Naive B cell (primary cell): ENCODE measurements around the gene DNMBP. TPM values are rescaled to one million over a fixed set of nuclear protein-coding genes. Genes with fewer than 3 reads are reported as not detected.
"Not testable (repeated sequence)": the region's sequence is repeated elsewhere in the genome, so short reads cannot be mapped to it uniquely, and the experiment has no call there.

Experiments
- ATAC-seq, 2 donors: fragments of 150-1000 bp; cut with Tn5 transposase; 2 replicates each; pipeline ENCODE4 v1.10.0; 2021; ENCODE audit warnings: low read depth in 2 of 2, mild to moderate bottlenecking in 2 of 2, moderate library complexity in 2 of 2
- DNase-seq: peaks from one replicate; pipeline ENCODE4 v3.0.0; 2022
- H3K27ac Mint-ChIP-seq, 6 donors: one replicate each; pipeline ENCODE4 v1.8.0; 2020 to 2022; ENCODE audit warnings: mild to moderate bottlenecking in 6 of 6, mixed read lengths in 6 of 6, moderate library complexity in 5 of 6, inconsistent platforms in 2 of 6
- H3K27me3 Mint-ChIP-seq, 3 donors: one replicate each; pipeline ENCODE4 v1.8.0; 2021 to 2022; ENCODE audit warnings: mixed read lengths in 3 of 3, mild to moderate bottlenecking in 1 of 3
- H3K36me3 Mint-ChIP-seq, 2 donors: one replicate each; pipeline ENCODE4 v1.8.0; 2020 to 2022; ENCODE audit warnings: mixed read lengths in 2 of 2, inconsistent platforms in 1 of 2, mild to moderate bottlenecking in 1 of 2
- H3K4me1 Mint-ChIP-seq, 3 donors: one replicate each; pipeline ENCODE4 v1.8.0; 2020 to 2022; ENCODE audit warnings: mixed read lengths in 3 of 3, inconsistent platforms in 1 of 3, mild to moderate bottlenecking in 1 of 3, moderate library complexity in 1 of 3
- H3K4me3 Mint-ChIP-seq, 8 donors: one replicate each; pipeline ENCODE4 v1.8.0; 2020 to 2022; ENCODE audit warnings: mild to moderate bottlenecking in 8 of 8, mixed read lengths in 8 of 8, moderate library complexity in 8 of 8, inconsistent platforms in 2 of 8
- H3K9me3 Mint-ChIP-seq, 7 donors: one replicate each; pipeline ENCODE4 v1.8.0; 2020 to 2022; ENCODE audit warnings: mixed read lengths in 7 of 7, mild to moderate bottlenecking in 5 of 7, inconsistent platforms in 2 of 7, moderate library complexity in 1 of 7
- polyA plus RNA-seq, 6 donors: library from polyadenylated mRNA; unstranded; fragments of 300-500 nt; fragmentation: Illumina TruSeq; gene quantifications; one replicate each; pipeline ENCODE4 v1.2.3, GENCODE V29; 2021; ENCODE audit warnings: low read depth in 6 of 6

The DNMBP gene
- polyA plus RNA-seq, 6 donors from 2014 or later = 1.2 to 11.9 (median 6.1) TPM

DNA sequence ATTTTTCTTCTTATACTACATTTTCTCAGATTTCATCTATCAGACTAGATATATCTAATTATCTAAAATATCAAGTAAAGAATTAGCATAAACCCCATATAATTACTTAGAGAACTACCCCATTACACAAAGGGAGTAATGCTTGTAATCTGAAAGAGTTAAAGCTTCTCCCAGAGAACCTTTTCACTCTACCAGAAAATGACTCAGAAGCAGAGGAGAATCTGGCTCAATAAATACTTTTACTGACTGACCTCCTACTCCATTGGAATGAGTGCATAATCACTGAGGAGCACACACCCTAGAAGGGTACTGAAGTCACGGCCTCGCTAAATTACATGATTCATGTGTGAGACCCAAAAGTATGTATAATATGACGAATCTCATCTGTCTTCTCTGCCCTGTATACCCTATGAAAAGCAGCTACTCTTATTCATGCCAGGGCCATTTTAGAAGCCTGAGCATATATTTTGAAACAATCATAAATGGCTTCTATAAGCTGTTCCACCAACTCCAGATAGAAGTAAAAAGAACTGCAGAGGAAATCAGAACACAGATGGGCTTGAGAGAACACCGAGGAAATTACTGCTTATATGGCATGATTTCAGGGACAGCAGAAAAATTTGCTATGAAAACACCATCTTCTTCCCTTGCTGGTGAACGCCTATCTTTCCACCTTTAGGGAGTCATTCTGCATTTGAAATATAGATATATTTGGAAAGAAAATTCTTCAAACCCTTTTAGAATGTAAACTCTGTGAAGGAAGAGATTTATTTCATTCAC lies 32.7 kb downstream of the DNMBP start:
- H3K27me3 Mint-ChIP-seq = no peaks in the 10 kb centered on the region
- peak overlapping the region in 1 of 8 donors; percentile 54 for H3K4me3 Mint-ChIP-seq
- no peak for ATAC-seq
- DNase-seq = no peak
- peak overlapping the region in 3 of 6 donors; percentile 34 to 75 (median 42) for H3K27ac Mint-ChIP-seq
- no peaks in the 10 kb centered on the region for H3K9me3 Mint-ChIP-seq
- no peaks in the 10 kb centered on the region for H3K36me3 Mint-ChIP-seq
- H3K4me1 Mint-ChIP-seq = peaks cover 49 to 82% (median 63%) of the 10 kb centered on the region in 3 donors

DNA sequence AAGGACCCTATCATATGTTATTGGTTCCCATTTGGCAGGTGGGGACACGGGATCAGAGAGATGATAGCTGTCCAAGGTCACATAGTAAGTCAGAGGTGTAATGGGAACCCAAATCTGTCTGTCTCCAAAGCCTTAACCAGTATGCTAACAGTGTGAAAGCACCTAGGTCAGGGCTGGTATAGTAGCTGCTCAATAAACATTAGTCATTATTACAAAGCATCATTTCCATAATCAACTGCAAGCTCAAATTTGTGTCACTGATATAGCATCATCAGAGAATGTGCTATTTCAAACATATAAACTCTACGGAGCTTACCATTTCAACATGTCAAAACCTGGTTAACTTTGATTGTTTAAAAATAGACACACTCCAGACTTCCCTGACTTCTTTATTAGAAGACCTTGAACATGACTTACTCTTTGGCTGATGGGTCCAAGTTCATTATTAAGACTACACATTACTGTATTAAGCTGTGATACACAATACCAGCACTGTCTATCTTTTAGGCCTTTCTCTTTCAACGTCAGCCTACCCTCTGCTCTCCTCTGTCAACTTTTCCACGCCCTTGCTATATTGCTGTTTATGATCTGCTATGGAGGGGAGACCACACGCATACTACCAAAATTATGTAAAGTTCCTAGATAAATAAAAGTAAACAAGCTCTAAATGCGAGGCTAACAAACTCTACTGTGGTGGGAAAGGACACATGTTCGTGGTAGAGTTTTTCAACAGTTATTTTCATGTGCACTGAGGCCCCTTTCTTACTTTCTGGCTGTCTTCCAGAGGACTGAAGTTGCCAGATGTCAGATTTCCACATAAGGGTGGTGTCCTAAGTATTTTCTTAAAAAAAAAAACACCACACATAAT lies 33.6 kb downstream of the DNMBP start:
- H3K4me1 Mint-ChIP-seq = peaks cover 44 to 76% (median 61%) of the 10 kb centered on the region in 3 donors
- peaks cover 0 to under 1% of the 10 kb centered on the region in 2 donors for H3K36me3 Mint-ChIP-seq
- H3K4me3 Mint-ChIP-seq = peak overlapping the region; percentile 19 to 82 (median 48)
- DNase-seq (no peak), ATAC-seq (no peak)
- no peaks in the 10 kb centered on the region for H3K9me3 Mint-ChIP-seq
- no peaks in the 10 kb centered on the region for H3K27me3 Mint-ChIP-seq
- peak overlapping the region; percentile 44 to 89 (median 78) for H3K27ac Mint-ChIP-seq

DNA sequence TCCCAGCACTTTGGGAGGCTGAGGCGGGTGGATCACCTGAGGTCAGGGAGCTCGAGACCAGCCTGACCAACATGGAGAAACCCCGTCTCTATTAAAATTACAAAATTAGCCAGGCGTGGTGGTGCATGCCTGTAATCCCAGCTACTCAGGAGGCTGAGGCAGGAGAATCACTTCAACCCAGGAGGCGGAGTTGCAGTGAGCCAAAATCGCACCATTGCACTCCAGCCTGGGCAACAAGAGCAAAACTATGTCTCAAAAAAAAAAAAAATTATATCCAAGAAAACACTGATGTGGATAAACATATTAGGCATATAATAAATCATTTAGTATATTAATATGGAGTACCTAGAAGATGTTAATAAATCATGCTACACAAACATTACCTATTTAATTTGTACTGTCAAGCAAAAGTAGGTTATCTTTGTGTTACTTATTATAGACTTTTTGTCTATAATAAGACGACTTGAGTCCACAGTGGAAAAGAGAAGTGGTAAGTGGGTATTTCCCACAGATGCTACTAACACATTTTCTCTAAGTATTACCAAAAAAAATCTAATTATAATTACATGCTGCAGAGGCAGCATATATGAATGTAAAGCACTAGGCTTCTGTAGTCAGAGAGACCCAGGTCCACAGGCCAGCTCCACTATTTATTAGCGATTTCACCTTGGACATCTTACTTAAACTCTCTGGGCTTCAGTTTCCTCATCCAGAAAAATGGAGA lies 34.5 kb downstream of the DNMBP start:
- DNase-seq (peak; percentile 49), ATAC-seq (peak; percentile 92)
- Mint-ChIP-seq H3K36me3 (peaks cover 4 to 10% of the 10 kb centered on the region in 2 donors), H3K4me1 (peaks cover 42 to 67% (median 53%) of the 10 kb centered on the region in 3 donors), H3K4me3 (peak overlapping the region in 7 of 8 donors; percentile 19 to 82 (median 54)), H3K27ac (peak overlapping the region; percentile 51 to 92 (median 79)), H3K27me3 (no peaks in the 10 kb centered on the region), H3K9me3 (no peaks in the 10 kb centered on the region)

DNA sequence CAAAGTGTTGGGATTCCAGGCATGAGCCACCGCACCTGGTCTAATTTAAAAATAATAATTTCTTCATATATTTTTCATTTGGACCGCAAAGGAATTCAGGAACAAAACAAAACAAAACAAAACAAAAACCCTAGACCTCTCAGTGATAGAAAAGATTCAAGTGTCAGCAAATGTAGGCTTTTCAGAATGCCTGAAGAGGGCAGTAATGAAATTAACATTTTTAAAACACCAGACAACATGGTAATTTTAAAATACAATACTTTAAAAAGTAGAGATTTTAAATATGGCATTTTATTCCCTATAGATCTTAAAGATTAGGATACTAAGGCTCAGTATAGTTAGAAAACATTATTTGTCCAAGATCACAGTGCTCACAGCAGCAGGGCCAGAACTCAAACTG lies 36.6 kb downstream of the DNMBP start:
- ATAC-seq = no peak
- Mint-ChIP-seq H3K4me3 (peak overlapping the region in 4 of 8 donors; percentile 28 to 66 (median 34)), H3K36me3 (peaks cover 13 to 19% of the 10 kb centered on the region in 2 donors), H3K9me3 (no peaks in the 10 kb centered on the region), H3K27me3 (no peaks in the 10 kb centered on the region), H3K27ac (peak overlapping the region; percentile 72 to 95 (median 89)), H3K4me1 (peaks cover 34 to 50% (median 38%) of the 10 kb centered on the region in 3 donors)
- DNase-seq = no peak

DNA sequence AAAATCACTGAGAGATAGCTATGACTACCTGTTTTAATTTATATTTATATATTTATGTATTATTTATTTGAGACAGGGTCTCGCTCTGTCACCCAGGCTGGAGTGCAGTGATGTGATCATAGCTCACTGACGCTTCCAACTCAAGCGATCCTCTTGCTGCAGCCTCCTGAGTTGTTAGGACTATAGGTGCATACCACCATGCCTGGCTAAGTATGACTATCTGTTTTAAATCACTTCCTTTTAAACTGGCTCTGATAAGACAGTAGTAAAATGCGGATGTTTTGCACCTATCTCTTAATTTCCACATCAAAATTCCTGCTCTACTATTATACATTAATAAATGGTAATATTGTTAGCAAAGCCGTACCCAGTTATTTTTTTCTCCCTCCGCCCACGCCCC lies 41.8 kb downstream of the DNMBP start:
- ATAC-seq = no peak
- Mint-ChIP-seq H3K4me3 (no peak overlapping the region), H3K27ac (peak overlapping the region in 1 of 6 donors; percentile 39), H3K4me1 (peaks cover 3 to 7% (median 4%) of the 10 kb centered on the region in 3 donors), H3K36me3 (peaks cover 13 to 19% of the 10 kb centered on the region in 2 donors), H3K27me3 (no peaks in the 10 kb centered on the region), H3K9me3 (no peaks in the 10 kb centered on the region)
- no peak for DNase-seq

DNA sequence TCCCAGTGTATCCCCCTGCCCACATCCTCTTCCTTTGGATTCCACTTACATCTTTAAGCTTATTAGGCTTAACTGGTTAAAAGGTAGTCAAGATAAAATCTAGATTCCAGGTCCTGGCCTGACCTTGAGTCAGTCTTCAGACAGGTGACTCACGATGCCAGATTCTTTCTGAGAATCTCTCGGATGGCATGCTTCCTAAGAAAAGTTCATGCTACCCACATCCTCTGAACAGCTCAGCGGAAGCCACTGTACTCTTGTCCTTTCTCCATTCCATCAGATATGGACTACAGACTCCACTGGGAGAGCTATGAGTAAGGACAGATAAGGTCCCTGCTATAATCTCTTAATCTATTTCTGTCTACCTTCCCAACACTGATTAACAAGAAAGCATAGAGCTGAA lies 43.4 kb downstream of the DNMBP start:
- no peaks in the 10 kb centered on the region for H3K9me3 Mint-ChIP-seq
- H3K27ac Mint-ChIP-seq = peak overlapping the region in 1 of 6 donors; percentile 3
- H3K36me3 Mint-ChIP-seq = peaks cover 13 to 19% of the 10 kb centered on the region in 2 donors
- H3K4me1 Mint-ChIP-seq = peaks cover 0 to 7% (median 0%) of the 10 kb centered on the region in 3 donors
- no peaks in the 10 kb centered on the region for H3K27me3 Mint-ChIP-seq
- H3K4me3 Mint-ChIP-seq = peak overlapping the region in 2 of 8 donors; percentile 26 to 74
- ATAC-seq (no peak), DNase-seq (no peak)

DNA sequence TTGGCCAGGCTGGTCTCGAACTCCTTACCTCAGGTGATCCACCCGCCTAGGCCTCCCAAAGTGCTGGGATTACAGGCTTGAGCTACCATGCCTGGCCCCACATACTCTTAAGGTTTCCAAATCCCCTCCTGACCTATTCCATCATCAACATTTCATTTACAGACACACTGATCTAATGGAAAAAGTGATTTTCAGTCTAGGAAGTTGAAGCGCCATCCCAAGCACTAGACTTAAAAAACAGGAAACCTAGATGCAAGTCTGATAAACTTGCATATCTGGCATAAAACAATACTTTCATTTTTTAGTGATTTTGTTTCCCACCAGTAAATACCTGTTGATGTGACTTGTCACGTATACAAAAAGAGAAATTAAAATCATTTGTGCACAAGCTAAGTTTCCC lies 44.0 kb downstream of the DNMBP start:
- H3K9me3 Mint-ChIP-seq = no peaks in the 10 kb centered on the region
- no peak overlapping the region for H3K4me3 Mint-ChIP-seq
- no peak for DNase-seq
- ATAC-seq = no peak
- no peaks in the 10 kb centered on the region for H3K27me3 Mint-ChIP-seq
- peaks cover 0 to 8% (median 0%) of the 10 kb centered on the region in 3 donors for H3K4me1 Mint-ChIP-seq
- peaks cover 13% of the 10 kb centered on the region in 2 donors for H3K36me3 Mint-ChIP-seq
- H3K27ac Mint-ChIP-seq = peak overlapping the region in 1 of 6 donors; percentile 22

DNA sequence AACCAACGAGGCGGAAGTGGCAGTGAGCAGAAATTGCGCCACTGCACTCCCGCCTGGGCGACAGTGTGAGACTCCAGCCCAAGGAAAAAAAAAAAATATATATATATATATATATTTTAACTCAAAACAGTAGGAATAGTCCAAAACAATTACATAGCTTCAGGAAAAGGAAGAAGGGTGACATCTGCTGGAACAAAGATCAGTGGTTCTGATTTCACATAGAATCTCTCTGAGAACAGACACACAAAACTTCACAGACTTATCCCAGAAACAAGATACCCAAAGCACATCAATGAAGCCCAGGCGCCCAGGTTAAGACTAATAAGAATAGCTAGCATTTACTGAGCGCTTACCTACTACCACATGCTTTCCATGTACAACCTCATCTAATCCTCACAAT lies 45.0 kb downstream of the DNMBP start:
- Mint-ChIP-seq H3K9me3 (no peaks in the 10 kb centered on the region), H3K36me3 (peaks cover 4 to 6% of the 10 kb centered on the region in 2 donors), H3K27ac (no peak overlapping the region), H3K4me1 (peaks cover 0 to 4% (median 0%) of the 10 kb centered on the region in 3 donors), H3K27me3 (no peaks in the 10 kb centered on the region), H3K4me3 (no peak overlapping the region)
- DNase-seq = no peak
- ATAC-seq = no peak

DNA sequence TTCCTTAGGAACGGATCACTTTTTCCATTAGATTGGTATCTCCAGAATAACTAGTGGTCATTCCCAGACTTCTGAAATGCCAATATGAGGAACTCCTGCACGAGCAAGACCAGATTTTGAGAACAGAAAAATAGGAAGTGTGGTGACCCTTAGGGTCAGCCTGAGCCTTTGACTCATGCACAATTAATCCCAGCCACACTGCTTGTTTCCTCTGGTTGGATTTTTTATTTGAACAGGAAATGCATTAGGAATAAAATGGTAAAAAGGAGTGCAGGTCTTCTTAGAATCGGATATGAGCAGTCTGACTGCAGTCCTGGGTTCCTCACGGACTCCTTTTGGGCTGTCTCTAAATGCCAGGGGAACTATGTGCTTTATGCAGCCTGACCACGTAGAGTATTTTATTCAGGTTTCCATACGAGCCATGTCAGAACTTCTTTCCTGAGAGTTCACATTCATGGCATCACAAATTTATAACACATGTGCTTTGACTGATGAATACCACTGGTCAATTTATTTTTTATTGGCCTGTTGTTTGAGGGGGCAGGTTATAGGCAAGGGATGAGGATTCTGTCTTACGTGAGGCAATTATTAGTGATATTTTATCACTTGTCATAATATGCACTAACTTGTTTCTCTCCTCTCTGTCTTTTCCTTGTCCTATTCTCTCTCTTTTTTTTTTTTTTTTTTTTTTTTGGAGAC lies 46.1 kb downstream of the DNMBP start:
- not testable (repeated sequence) for ATAC-seq, DNase-seq, H3K9me3 Mint-ChIP-seq, H3K27ac Mint-ChIP-seq, H3K4me1 Mint-ChIP-seq, H3K4me3 Mint-ChIP-seq, H3K27me3 Mint-ChIP-seq, H3K36me3 Mint-ChIP-seq

DNA sequence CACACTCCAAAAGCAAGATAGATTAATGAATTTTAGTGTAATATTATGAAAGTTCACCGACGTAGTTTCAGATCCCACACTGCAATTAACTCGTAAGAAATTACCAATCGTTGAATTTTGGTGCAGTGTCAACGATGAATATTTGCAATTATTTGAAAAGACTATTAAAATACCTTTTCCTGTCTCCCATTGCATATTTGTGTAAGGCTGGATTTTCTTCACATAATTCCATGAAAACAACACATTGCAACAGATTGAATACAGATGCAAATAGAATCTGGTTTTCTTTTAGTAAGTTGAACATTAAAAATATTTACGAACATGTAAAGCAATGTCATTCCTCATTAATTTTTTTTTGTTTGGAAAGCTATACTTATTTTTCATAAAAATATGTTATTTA lies 50.9 kb downstream of the DNMBP start:
- peaks cover 18 to 23% of the 10 kb centered on the region in 2 donors for H3K36me3 Mint-ChIP-seq
- no peaks in the 10 kb centered on the region for H3K9me3 Mint-ChIP-seq
- no peaks in the 10 kb centered on the region for H3K27me3 Mint-ChIP-seq
- ATAC-seq (no peak), DNase-seq (no peak)
- no peak overlapping the region for H3K4me3 Mint-ChIP-seq
- no peak overlapping the region for H3K27ac Mint-ChIP-seq
- peaks cover 4 to 6% (median 4%) of the 10 kb centered on the region in 3 donors for H3K4me1 Mint-ChIP-seq

DNA sequence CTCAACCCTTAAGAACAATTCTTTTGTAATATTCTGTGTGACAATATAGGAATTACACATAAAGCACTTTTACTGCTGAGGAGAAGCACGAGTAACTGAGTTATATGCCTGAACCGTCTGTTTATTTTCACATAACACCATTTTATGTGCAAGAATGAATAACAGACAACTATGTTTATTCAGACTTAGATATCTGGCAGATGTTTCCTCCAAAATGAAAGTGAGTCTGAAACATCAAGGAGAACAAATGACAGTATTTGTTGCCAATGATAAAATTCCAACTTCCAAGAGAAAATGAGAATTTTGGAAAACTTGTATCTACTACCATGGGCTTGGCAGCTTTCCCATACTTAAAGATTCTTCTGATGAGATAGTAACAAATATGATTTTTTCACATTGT lies 51.4 kb downstream of the DNMBP start:
- Mint-ChIP-seq H3K4me3 (no peak overlapping the region), H3K27me3 (no peaks in the 10 kb centered on the region), H3K27ac (no peak overlapping the region), H3K36me3 (peaks cover 18 to 23% of the 10 kb centered on the region in 2 donors), H3K9me3 (no peaks in the 10 kb centered on the region), H3K4me1 (peaks cover 4 to 9% (median 6%) of the 10 kb centered on the region in 3 donors)
- ATAC-seq (no peak), DNase-seq (no peak)

DNA sequence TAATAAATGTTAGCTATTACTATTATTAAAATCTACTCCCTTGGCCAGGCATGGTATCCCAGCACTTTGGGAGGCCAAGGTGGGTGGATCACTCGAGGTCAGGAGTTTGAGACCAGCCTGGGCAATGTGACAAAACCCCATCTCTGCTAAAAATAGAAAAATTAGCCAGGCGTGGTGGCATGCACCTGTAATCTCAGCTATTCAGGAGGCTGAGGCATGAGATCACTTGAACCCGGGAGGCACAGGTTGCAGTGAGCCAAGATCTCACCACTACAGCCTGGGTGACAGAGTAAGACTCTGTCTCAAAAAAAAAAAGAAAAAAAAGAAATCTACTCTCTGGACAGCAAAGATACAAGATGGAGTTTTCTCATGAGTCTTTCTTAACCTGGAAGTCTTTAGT lies 56.2 kb downstream of the DNMBP start:
- peaks cover 4 to 15% (median 10%) of the 10 kb centered on the region in 3 donors for H3K4me1 Mint-ChIP-seq
- H3K27ac Mint-ChIP-seq = peak overlapping the region in 2 of 6 donors; percentile 15 to 41
- peaks cover 2 to 24% (median 17%) of the 10 kb centered on the region in 7 donors for H3K9me3 Mint-ChIP-seq
- not testable (repeated sequence) for H3K27me3 Mint-ChIP-seq, DNase-seq, ATAC-seq
- H3K36me3 Mint-ChIP-seq = peaks cover 48 to 58% of the 10 kb centered on the region in 2 donors
- H3K4me3 Mint-ChIP-seq = peak overlapping the region in 1 of 8 donors; percentile 25
